Fibroblast of skin of left biceps (primary cell): ENCODE results near the gene SIL1.

Experiments
- DNase-seq, 2 experiments: peaks; one replicate each; pipeline ENCODE4 v3.0.0-alpha.2; 2013; ENCODE audit warnings: low read depth in 2 of 2

The SIL1 gene

DNA sequence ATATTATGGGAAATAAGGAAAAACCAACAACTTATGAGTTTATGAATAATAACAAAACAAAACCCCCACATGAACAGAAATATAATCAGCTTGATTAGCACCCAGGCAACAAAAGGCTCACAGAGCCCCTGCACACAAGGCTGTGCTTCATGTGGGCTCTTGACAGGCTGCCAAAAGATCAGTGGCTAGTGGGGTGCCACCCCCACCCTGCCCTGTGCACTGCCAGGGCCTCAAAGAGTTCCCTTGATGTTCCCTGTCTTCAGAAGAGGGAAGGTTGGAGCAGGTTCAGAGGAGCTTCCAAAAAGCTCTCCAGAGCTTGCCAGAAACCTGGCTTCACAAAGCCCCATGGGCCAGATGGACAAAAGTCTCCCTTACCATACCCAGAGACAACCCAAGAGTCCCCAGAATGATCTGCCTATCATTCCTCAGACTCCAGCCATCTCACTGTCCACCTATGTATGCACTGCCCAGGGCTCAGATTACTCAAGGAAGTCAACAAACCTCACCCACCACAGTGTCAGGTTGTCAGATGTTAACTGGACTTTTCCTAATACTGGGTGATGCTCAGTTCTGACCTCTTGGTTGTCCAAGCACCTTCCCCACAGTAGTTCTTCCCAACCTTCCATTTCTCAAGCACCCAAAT is 87.5 kb downstream of the SIL1 start:
- no peak for DNase-seq

DNA sequence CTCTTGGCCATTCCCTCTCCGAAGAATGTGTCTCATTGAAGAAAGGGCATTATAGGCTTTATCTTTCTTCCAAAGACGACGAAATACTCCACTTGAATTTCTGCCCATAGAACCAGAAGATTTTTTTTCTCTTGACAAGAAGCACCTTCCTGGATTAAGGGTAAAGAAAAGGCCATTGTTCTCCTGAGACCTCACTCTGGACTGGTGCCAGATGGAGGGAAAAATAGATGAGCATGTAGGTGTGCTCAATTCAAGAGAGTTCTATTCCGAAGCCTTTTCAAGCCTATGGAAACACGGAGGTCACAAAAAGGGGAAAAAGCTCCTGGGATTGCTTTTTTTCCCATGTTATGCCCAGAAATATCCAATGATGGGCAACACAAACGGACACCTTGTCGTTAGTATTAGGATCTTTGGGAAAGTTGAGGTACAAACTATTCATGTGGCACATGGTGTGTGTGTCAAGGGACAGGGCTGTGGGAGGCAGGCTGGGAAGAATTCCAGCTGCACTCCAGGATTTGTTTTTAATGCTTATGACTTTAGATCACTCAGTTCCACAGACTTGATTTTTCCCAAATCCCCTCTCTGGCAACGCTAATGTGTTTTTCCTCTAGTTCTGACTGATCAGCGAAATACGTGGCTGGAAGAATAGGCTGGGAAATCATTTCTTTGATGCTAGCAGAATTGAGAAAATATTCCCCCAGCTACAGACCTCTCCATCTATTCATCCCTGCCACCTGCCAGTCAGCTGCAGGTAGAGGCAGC is 89.9 kb downstream of the SIL1 start:
- DNase-seq, result no peak

DNA sequence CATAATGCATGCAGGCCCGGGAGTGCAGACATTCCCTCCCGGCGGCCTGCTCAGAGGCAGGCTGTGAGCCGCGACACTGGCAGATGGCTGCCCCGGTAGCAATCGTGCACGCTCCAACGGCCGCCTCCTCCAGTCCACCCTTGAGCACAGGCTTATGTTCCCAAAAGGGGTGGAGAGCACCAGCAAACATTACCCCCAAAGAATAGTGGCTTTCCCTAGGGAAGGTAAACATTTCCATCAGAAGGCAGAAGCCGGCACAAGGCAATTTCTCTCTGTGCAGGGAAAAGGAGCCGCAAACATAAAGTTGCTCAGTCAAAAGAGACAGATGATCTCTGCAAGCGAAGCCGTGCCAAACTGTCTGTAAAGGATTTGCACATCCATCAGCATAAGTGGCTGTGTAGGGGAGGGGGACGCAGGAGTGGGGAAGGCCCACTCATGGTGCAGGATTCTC is 92.5 kb downstream of the SIL1 start:
- DNase-seq, result no peak

- DNase-seq, result peak; percentile 58 to 60
Observed at GRCh38 chr5:139104577-139105276, 93.4 kb downstream of the SIL1 start.

DNA sequence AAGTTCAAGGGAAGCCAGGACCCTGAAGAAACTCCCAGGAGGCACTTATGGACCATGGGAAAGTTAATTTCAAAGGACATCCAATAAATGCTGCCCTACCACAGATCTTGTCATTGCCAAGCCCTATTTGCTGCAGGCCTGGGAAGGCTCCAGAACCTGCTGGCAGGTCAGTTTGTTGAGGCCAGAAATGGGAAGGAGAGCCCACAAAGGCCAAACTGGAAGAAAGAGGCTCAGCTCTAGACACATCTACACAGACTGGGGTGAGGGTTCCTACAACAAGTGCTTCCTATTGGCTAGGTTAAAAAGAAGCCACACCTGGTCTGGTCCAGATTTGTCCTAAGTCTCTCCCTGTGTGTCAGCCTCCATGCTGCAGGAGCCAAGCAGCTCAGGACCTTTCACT is 94.4 kb downstream of the SIL1 start:
- no peak for DNase-seq

DNA sequence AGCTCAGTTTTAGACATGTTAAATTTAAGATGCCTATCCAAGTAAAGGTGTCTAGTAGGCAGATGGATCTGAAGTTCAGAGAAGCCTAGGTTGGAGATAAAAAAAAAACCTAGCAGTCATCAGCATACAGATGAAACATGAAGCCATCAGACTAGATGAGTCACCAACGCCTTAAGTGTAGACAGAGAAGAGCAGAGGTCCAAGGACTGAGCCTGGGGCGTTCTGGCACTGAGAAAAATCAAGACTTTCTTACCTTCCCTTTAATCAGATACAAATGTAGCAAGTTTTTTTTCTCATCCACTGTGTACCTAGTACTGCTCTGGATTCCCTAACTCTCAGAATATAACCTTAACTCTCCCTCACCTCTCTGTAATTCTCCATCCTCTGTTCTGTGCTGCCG is 97.3 kb downstream of the SIL1 start:
- no peak for DNase-seq

- DNase-seq, result no peak
Observed at GRCh38 chr5:139094154-139095131, 103.7 kb downstream of the SIL1 start.

- DNase-seq, result no peak
Observed at GRCh38 chr5:139092741-139093343, 105.3 kb downstream of the SIL1 start.

DNA sequence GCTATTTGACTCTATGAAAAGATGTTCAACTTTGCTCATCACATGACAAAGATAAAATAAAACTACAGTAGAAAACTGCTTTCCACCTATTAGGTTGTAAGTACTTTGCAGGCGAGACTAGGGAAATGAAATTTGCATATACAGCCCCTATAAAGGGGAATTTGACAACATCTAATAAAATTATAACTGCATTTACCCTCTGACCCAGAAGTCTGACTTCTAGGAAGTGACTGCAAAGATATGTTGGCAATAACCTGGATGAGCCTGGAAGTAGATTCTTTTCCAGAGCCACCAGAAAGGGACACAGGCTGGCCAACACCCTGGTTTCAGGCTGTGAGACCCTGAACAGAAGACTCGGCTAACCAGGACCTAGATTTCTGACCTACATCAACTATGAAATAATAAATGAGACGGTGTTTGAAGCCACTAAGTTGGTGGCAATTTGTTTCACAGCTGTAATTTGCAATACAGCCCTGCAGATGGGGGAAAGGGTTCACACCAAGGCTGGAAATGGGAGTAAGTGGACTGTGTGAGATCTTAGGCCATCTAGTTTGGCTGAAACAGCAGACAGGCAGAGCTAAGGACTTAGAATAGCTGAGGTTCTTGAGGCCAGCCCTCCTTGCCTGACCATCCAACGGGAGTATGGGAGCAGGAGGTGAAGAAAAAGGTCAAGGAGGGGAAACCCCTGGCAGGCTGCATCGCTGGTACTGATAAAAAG is 106.6 kb downstream of the SIL1 start:
- no peak for DNase-seq

GRCh38 chr5:139090581-139090980 is 107.6 kb downstream of the SIL1 start:
- DNase-seq, result no peak

DNA sequence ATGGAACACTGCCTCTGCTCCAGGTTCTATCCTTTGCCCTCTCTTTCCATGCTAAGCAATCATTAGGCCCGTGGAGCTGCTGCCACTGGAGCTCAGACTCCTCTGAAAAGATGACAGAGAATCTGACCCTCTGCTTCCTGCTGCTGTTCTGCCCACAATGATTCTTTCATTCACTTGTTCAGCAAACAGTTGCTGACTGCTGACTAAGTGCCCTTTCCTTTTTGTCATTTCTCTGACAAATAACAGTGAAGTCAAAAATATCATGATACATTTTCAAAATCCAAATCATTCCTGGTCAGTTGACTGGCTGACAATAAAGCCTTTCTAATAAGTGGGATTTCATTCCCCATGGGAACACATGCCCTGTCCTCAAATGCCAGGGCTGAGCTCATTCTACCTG is 110.1 kb downstream of the SIL1 start:
- DNase-seq, result no peak

DNA sequence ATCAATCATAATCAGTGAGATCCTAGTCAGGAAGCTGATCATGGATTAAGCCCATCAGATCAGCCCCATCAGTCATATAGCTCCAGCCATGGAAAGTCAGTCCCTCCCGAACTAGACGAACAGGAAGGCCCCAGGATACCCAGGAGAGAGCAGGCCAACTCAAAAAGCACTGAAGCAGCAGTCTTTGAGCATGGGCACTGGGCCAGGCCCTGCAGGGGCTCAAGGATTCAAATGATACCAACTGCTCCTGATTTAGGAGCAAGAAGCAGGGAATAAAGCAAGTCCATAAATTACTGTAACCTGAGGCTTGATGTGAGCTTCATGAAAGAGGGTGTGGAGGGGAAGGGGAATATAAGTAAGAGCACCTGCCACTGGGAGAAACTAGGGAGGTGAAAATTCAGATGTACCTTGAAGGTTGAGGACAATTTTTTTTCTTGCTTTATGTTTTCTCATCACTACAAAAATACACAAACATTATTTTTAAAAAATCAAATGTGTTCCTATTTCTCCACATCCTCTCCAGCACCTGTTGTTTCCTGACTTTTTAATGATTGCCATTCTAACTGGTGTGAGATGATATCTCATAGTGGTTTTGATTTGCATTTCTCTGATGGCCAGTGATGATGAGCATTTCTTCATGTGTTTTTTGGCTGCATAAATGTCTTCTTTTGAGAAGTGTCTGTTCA is 115.2 kb downstream of the SIL1 start:
- DNase-seq, result no peak

- no peak for DNase-seq
Observed at GRCh38 chr5:139079991-139080610, 118.1 kb downstream of the SIL1 start.

DNA sequence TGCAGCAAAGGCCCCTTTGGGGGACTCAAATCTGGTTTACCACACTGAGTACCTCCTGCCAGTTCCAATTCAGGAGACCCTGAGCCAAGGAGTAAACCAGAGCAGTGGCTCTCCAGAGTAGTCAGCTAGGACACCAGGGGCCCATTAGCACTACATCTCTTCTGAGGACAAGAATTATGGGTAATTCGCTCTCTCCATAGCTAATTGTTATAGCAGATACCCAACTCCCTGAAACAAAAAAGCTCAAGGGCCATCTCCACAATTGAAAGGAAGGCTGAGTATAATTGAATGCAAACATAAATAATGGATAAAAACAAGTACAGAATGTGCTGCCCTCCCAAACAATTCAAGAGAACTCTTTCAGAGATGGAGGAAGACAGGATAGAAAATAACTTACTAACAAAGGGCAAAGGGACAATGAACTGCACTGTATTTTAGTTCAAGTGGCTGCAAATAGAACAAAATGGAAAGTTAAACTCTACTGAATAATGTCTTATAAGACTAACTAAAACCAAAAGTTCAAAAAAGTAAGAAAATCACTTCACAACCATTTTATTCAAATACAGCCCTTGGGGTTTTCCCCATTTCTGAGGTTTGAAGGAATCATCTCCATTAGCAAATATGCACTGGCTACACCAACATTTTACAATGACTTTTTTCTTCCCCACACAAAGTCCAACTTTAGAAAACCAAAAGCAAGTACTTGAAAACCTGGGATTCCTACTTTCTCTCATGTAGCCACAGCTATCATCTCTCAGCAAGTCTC is 118.8 kb downstream of the SIL1 start:
- DNase-seq, result no peak

GRCh38 chr5:139078345-139078744 is 119.8 kb downstream of the SIL1 start:
- DNase-seq, result no peak

DNA sequence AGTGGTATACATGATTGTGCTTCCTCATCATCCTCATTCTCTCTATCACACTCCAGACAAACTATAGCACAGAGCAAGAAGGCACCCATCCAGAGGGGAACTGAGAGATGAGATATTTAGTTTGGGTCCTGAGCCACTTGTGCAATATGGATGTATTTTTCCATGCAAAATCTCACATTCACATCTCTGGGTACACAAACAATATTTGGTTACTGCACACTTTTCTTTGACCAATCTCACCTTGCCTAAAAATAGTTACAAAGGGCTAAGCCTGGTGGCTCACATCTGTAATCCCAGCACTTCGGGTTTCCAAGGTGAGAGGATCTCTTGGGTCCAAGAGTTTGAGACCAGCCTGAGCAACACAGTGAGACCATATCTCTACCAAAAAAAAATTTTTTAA is 120.3 kb downstream of the SIL1 start:
- DNase-seq, result no peak

DNA sequence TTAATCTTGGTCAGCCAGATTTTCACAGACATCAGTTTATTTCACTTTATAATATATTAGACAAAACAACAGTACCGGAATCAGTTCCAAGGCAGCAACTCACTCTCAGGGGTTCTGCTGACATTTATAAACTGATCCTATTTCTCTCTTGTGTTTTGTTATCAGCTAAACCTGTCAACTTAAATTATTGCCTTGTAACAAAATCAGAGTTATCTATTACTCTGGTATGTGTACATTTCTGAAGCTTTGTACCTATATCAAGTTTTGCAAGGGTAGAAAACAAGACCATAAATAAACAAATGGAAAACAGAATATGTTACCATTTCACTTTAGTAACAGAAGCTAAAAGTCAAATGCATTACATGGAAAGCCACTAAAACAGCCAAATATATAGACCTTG is 122.1 kb downstream of the SIL1 start:
- DNase-seq, result no peak
